PC-9 (cell line): ENCODE results near the gene GUCY1A2. TPM values are rescaled to one million over a fixed set of nuclear protein-coding genes. Genes with fewer than 3 reads are reported as not detected.

Experiments used
- BruUV-seq: library from RNA; stranded (reverse); fragments of 400-500 nt; replicated peaks from 2 replicates; lab custom pipeline; 2021; lab: Mats Ljungman, UMichigan
- CTCF ChIA-PET: fragments of 300-600 bp; sonication (Branson Sonifier 250); formaldehyde crosslinking; loops from one replicate; lab custom pipeline; 2022; ENCODE audit warnings: antibody characterized with exemption; lab: Charles Lee
- POLR2A ChIA-PET: fragments of 300-600 bp; sonication (Branson Sonifier 250); formaldehyde crosslinking; loops from one replicate; lab custom pipeline; 2022; ENCODE audit warnings: antibody characterized with exemption; ENCODE audit not compliant: unreplicated experiment; lab: Charles Lee
- DNase-seq, 2 experiments: peaks; one replicate each; pipeline versions ENCODE4 v3.0.0 to v3.0.0-alpha.2; 2015 to 2022; ENCODE audit warnings: mixed read lengths in 1 of 2
- H2AFZ ChIP-seq: fragments of 200-600 bp; sonication (generic); 2 replicates; pipeline ENCODE4 v1.8.1; 2017; ENCODE audit warnings: antibody characterized with exemption
- H3F3A ChIP-seq: fragments of 200-600 bp; sonication (generic); 2 replicates; pipeline ENCODE4 v1.8.1; 2017; ENCODE audit warnings: antibody characterized with exemption, mild to moderate bottlenecking, low read depth; ENCODE audit not compliant: insufficient read depth
- H3K27ac ChIP-seq: fragments of 200-600 bp; sonication (generic); 2 replicates; pipeline ENCODE4 v1.6.1; 2016; ENCODE audit warnings: mixed run types
- H3K27me3 ChIP-seq: fragments of 200-600 bp; sonication (generic); 2 replicates; pipeline ENCODE4 v1.6.1; 2016; ENCODE audit warnings: low read depth, mixed run types; ENCODE audit not compliant: insufficient read depth
- H3K36me3 ChIP-seq: fragments of 200-600 bp; sonication (generic); 2 replicates; pipeline ENCODE4 v1.6.1; 2016; ENCODE audit warnings: low read depth, mixed run types
- H3K4me1 ChIP-seq: fragments of 200-600 bp; sonication (generic); replicated peaks from 2 replicates; pipeline ENCODE4 v1.6.1; 2016; ENCODE audit warnings: mixed run types; ENCODE audit not compliant: insufficient read depth
- H3K4me2 ChIP-seq: fragments of 200-600 bp; sonication (generic); 2 replicates; pipeline ENCODE4 v1.6.1; 2017; ENCODE audit warnings: mixed run types
- H3K4me3 ChIP-seq: fragments of 200-600 bp; sonication (generic); 2 replicates; pipeline ENCODE4 v1.6.1; 2016; ENCODE audit warnings: mixed run types
- H3K79me2 ChIP-seq: fragments of 200-600 bp; sonication (generic); 2 replicates; pipeline ENCODE4 v1.6.1; 2017; ENCODE audit warnings: low read depth, mixed run types
- H3K9me2 ChIP-seq: fragments of 200-600 bp; sonication (generic); 2 replicates; pipeline ENCODE4 v1.8.1; 2017; ENCODE audit warnings: mild to moderate bottlenecking; ENCODE audit not compliant: insufficient read depth
- H3K9me3 ChIP-seq: fragments of 200-600 bp; sonication (generic); 2 replicates; pipeline ENCODE4 v1.8.1; 2016; ENCODE audit warnings: low read depth; ENCODE audit not compliant: insufficient read depth
- H4K20me1 ChIP-seq: fragments of 200-600 bp; sonication (generic); 2 replicates; pipeline ENCODE4 v1.8.1; 2017; ENCODE audit not compliant: insufficient read depth
- CTCF ChIP-seq: fragments of 200-600 bp; sonication (generic); conservative IDR thresholded peaks from 2 replicates; pipeline ENCODE4 v1.6.1; 2017; ENCODE audit warnings: mixed run types, antibody characterized with exemption, mild to moderate bottlenecking, moderate library complexity
- EZH2 ChIP-seq: fragments of 200-600 bp; sonication (generic); IDR thresholded peaks from 2 replicates; pipeline ENCODE4 v1.8.0; 2017; ENCODE audit warnings: antibody characterized with exemption, low read depth
- intact Hi-C: fragments of 100-400 bp; cut with micrococcal nuclease; formaldehyde crosslinking; loops from one replicate; pipeline ENCODE4 v1.10.0; 2022; ENCODE audit not compliant: unreplicated experiment
- total RNA-seq: library from RNA; stranded (reverse); gene quantifications from 2 replicates; pipeline ENCODE4 v1.2.3, GENCODE V29; 2021

Gene GUCY1A2
- total RNA-seq, 1 experiment from 2014 or later: not detected

GRCh38 chr11:106690923-106691322 is 327.4 kb downstream of the GUCY1A2 start:
- Histone ChIP-seq H3K9me3 (no peaks in the 10 kb centered on the region), H3K9me2 (no peaks in the 10 kb centered on the region), H3K4me2 (no peak overlapping the region), H2AFZ (no peak overlapping the region), H3K79me2 (no peaks in the 10 kb centered on the region), H4K20me1 (no peaks in the 10 kb centered on the region), H3K27me3 (no peaks in the 10 kb centered on the region), H3K36me3 (no peaks in the 10 kb centered on the region), H3F3A (no peaks in the 10 kb centered on the region), H3K4me1 (no peaks in the 10 kb centered on the region), H3K27ac (no peak overlapping the region), H3K4me3 (no peak overlapping the region)
- ChIA-PET POLR2A (no interaction called here), CTCF (no interaction called here)
- TF ChIP-seq EZH2: no peak
- no peak for TF ChIP-seq CTCF
- intact Hi-C loops: no loop called here
- BruUV-seq: no TSS peak
- DNase-seq: no peak

GRCh38 chr11:106684944-106685343 is 333.3 kb downstream of the GUCY1A2 start:
- H3K9me2 ChIP-seq: no peaks in the 10 kb centered on the region; the same call in 1 of the 2 replicates
- CTCF ChIA-PET: no interaction called here
- H3K9me3 ChIP-seq: no peaks in the 10 kb centered on the region
- TF ChIP-seq EZH2: no peak
- TF ChIP-seq CTCF: no peak
- H2AFZ ChIP-seq: no peak overlapping the region
- H3K4me3 ChIP-seq: no peak overlapping the region
- intact Hi-C loops: no loop called here
- H3K4me2 ChIP-seq: no peak overlapping the region
- H3K4me1 ChIP-seq: no peaks in the 10 kb centered on the region
- POLR2A ChIA-PET: no interaction called here
- no peak overlapping the region for H3K27ac ChIP-seq
- no peaks in the 10 kb centered on the region for H3F3A ChIP-seq
- H4K20me1 ChIP-seq: no peaks in the 10 kb centered on the region
- H3K36me3 ChIP-seq: no peaks in the 10 kb centered on the region
- no peaks in the 10 kb centered on the region for H3K79me2 ChIP-seq
- BruUV-seq: no TSS peak
- no peaks in the 10 kb centered on the region for H3K27me3 ChIP-seq
- DNase-seq: no peak

GRCh38 chr11:106683435-106683834 is 334.8 kb downstream of the GUCY1A2 start:
- POLR2A ChIA-PET: no interaction called here
- Histone ChIP-seq H3K27me3 (no peaks in the 10 kb centered on the region), H3K9me3 (no peaks in the 10 kb centered on the region), H3K4me3 (no peak overlapping the region), H3K4me1 (no peaks in the 10 kb centered on the region), H3K9me2 (no peaks in the 10 kb centered on the region; the same call in 1 of the 2 replicates), H2AFZ (no peak overlapping the region), H4K20me1 (no peaks in the 10 kb centered on the region), H3F3A (no peaks in the 10 kb centered on the region), H3K4me2 (no peak overlapping the region), H3K27ac (no peak overlapping the region), H3K79me2 (no peaks in the 10 kb centered on the region), H3K36me3 (no peaks in the 10 kb centered on the region)
- TF ChIP-seq CTCF (no peak), EZH2 (no peak)
- no peak for DNase-seq
- intact Hi-C loops: no loop called here
- CTCF ChIA-PET: interaction anchor here (0.5 kb wide), 1 partner anchor 18 kb away, joined by 3 read pairs; no protein-coding TSS in a partner anchor
- no TSS peak for BruUV-seq
